Ovary (tissue), 3 donors: ENCODE data around the gene MEGF10.

Experiments used
- CTCF ChIP-seq, 3 donors: fragments of 450-650 bp in 2 of 3; fragments of 200-600 bp in 1 of 3; IDR thresholded peaks; one replicate each; pipeline versions ENCODE4 v1.5.1 to v1.8.0; 2016 to 2022; ENCODE audit warnings: antibody characterized with exemption in 3 of 3, mild to moderate bottlenecking in 1 of 3
- POLR2A ChIP-seq: fragments of 450-650 bp; IDR thresholded peaks from one replicate; pipeline ENCODE4 v1.6.1; 2017; ENCODE audit warnings: antibody characterized with exemption, mild to moderate bottlenecking, moderate library complexity
- donor health status: DM: no; HTN: no; CAD: no.

GRCh38 chr5:127377651-127378050 is 87.1 kb downstream of the MEGF10 start:
- TF ChIP-seq POLR2A: no peak
- no peak for TF ChIP-seq CTCF (IDR thresholded peaks at IDR 0.05)
